Measurements from ENCODE around the gene UGT1A8. TPM values are rescaled to one million over a fixed set of nuclear protein-coding genes. Genes with fewer than 3 reads are reported as not detected.
"Not testable (repeated sequence)": the region's sequence is repeated elsewhere in the genome, so short reads cannot be mapped to it uniquely, and the experiment has no call there.

The UGT1A8 gene
- total RNA-seq, 2 experiments from 2014 or later, result not detected

DNA sequence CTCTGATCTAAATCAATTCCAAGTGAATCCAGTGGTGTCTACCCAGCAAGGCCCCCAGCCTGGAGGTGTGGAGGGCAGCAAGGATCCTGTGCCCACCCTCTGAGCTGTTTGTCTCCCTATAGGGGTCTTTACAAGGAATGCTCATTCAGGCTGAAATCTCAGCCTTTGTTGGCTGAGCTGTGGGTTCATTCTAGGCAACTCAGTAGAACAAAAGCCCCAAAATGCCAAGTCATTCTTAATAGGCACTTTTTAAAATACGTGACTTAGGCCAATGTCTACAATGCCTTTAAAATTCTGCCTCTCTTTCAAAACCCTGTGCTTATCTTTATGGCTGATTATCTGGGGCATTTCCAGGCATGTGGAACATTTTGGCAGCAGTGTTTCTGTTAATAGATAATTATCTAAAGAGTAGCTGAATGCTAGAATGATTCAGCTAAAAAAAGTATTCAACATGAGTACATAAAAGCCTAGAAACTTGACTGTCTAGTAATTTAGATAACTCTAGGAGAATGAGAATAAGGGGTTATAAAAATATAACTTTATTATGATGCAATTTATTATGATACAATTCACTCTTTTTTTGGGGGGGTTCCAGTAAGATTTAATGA, 82.7 kb downstream of the UGT1A8 start:
- ChIA-PET POLR2A (no interaction called here), CTCF (interaction anchor here (1.0 kb wide), 1 partner anchor 13 kb away, joined by 3 read pairs; no protein-coding TSS in a partner anchor)
- H3K4me3 Mint-ChIP-seq, result no peak overlapping the region
- no peaks in the 10 kb centered on the region for H3K9me3 Mint-ChIP-seq
- H3K36me3 Mint-ChIP-seq (ENCODE audit: low read depth), result no peaks in the 10 kb centered on the region
- peaks cover 30% of the 10 kb centered on the region for H3K27me3 Mint-ChIP-seq
- no peak for DNase-seq
- no peaks in the 10 kb centered on the region for H3K4me1 Mint-ChIP-seq
- no peak overlapping the region for H3K27ac Mint-ChIP-seq

- peaks cover 30% of the 10 kb centered on the region for H3K27me3 Mint-ChIP-seq
- H3K4me1 Mint-ChIP-seq; H3K4me3 Mint-ChIP-seq; POLR2A ChIA-PET; H3K9me3 Mint-ChIP-seq; H3K36me3 Mint-ChIP-seq (ENCODE audit: low read depth); H3K27ac Mint-ChIP-seq; DNase-seq: not testable (repeated sequence)
- CTCF ChIA-PET, result interaction anchor here (1.0 kb wide), 1 partner anchor 13 kb away, joined by 3 read pairs; no protein-coding TSS in a partner anchor
Observed at GRCh38 chr2:233700842-233701241, 83.4 kb downstream of the UGT1A8 start.

- H3K36me3 Mint-ChIP-seq (ENCODE audit: low read depth), result no peaks in the 10 kb centered on the region
- no peaks in the 10 kb centered on the region for H3K4me1 Mint-ChIP-seq
- H3K9me3 Mint-ChIP-seq, result no peaks in the 10 kb centered on the region
- H3K4me3 Mint-ChIP-seq, result no peak overlapping the region
- CTCF ChIA-PET, result no interaction called here
- H3K27me3 Mint-ChIP-seq, result peaks cover 23% of the 10 kb centered on the region
- POLR2A ChIA-PET, result no interaction called here
- H3K27ac Mint-ChIP-seq, result no peak overlapping the region
- DNase-seq, result no peak
Observed at GRCh38 chr2:233702238-233702637, 84.8 kb downstream of the UGT1A8 start.

GRCh38 chr2:233705911-233706506, 88.6 kb downstream of the UGT1A8 start:
- Mint-ChIP-seq H3K27ac (no peak overlapping the region), H3K9me3 (no peaks in the 10 kb centered on the region), H3K4me3 (no peak overlapping the region), H3K27me3 (peaks cover 31% of the 10 kb centered on the region), H3K4me1 (no peaks in the 10 kb centered on the region), H3K36me3 (ENCODE audit: low read depth) (no peaks in the 10 kb centered on the region)
- CTCF ChIA-PET, result no interaction called here
- POLR2A ChIA-PET, result no interaction called here
- no peak for DNase-seq

- Mint-ChIP-seq H3K36me3 (ENCODE audit: low read depth) (no peaks in the 10 kb centered on the region), H3K4me1 (no peaks in the 10 kb centered on the region), H3K27ac (no peak overlapping the region), H3K9me3 (no peaks in the 10 kb centered on the region), H3K27me3 (peaks cover 28% of the 10 kb centered on the region), H3K4me3 (no peak overlapping the region)
- ChIA-PET POLR2A (no interaction called here), CTCF (no interaction called here)
- DNase-seq, result no peak
Observed at GRCh38 chr2:233706720-233707119, 89.3 kb downstream of the UGT1A8 start.

DNA sequence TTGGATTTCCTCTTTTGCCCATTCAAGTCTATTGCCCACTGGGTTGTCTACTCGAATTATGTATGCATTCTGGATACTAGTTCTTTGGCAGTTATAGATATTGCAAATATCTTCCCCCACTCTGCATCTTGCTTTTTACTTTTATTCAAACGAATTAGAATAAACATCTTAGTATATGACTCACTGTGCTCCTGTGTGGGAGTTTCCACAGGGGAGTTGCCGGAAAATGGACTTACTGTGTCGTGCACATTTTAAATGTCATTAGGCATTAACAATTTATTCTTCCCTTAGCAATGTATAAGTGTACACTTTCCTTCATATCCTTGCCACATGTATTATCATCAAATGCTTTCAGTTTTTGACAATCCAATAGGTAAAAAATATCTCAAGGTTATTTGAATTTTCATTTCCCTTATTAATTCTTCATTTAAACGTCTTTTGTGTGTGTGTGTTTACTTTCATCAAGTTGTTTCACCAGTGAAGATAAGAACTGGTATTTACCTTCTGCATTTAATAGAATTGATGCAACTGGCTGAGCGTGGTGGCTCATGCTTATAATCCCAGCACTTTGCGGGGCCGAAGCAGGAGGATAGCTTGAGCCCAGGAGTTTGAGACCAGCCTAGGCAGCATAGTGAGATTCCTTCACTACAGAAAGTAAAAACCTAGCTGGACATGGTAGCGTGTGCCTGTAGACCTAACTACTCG, 90.7 kb downstream of the UGT1A8 start:
- Mint-ChIP-seq H3K27me3 (peaks cover 23% of the 10 kb centered on the region), H3K4me1 (no peaks in the 10 kb centered on the region), H3K9me3 (no peaks in the 10 kb centered on the region), H3K4me3 (no peak overlapping the region), H3K27ac (no peak overlapping the region), H3K36me3 (ENCODE audit: low read depth) (no peaks in the 10 kb centered on the region)
- DNase-seq, result no peak
- ChIA-PET CTCF (no interaction called here), POLR2A (no interaction called here)

DNA sequence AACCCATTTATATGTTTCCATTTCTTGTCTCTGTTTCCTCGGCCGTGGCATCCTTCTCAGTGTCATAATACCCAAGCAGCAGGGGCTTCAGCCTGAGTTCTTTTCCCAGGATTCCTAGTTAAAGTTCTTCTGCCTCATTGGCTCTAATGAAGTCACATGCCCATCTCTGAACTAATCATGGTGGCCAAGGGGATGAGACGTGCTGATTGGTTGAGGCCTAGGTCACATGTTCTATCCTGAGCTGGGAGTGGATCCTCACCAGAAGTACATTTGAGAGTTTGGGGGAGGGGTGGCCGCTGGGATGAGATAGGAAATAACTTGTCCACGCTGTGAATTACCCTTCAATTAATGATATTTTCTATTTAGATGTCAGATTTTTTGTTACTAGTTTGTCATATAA, 91.5 kb downstream of the UGT1A8 start:
- Mint-ChIP-seq H3K4me3 (no peak overlapping the region), H3K27ac (no peak overlapping the region), H3K4me1 (peaks cover 2% of the 10 kb centered on the region), H3K27me3 (peaks cover 23% of the 10 kb centered on the region), H3K36me3 (ENCODE audit: low read depth) (no peaks in the 10 kb centered on the region), H3K9me3 (no peaks in the 10 kb centered on the region)
- DNase-seq, result no peak
- POLR2A ChIA-PET, result no interaction called here
- CTCF ChIA-PET, result no interaction called here

DNA sequence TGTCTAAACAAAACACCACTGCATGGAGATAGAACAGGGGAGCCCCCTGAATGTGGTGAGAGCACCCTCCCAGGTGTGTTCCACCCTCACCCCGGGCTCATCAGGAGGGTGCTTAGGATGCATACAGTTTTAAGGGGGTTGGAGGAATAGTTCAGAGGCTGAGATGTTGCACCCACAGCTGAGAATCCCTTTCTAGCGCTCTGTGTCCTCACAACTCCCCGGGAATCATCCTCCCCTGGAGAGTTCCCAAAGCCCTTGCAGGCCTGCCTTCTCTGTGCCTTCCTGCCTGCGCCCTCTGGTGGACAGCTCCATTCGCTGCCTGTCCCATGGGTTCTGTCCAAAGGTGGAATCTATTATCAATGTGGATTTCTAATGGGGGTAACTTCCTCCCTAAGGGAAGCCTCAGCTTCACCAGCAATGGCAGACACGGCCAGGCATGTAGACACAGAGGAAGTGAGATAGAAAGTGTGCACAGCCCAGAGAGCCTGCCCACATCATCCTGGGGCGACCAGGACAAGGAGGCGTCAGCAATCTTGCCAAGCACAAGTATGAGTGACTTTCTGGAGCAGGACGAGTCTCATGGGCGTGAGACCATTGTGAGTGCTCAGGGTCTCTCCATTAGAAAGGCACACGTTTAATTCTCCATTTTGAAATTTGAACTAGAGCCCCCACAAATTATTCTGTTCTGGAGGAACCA, 94.0 kb downstream of the UGT1A8 start:
- POLR2A ChIA-PET, result no interaction called here
- H3K4me3 Mint-ChIP-seq, result no peak overlapping the region
- H3K4me1 Mint-ChIP-seq, result peaks cover 5% of the 10 kb centered on the region
- peak; percentile 79 for DNase-seq
- CTCF ChIA-PET, result no interaction called here
- no peaks in the 10 kb centered on the region for H3K9me3 Mint-ChIP-seq
- H3K27ac Mint-ChIP-seq, result no peak overlapping the region
- no peaks in the 10 kb centered on the region for H3K36me3 Mint-ChIP-seq (ENCODE audit: low read depth)
- peaks cover 32% of the 10 kb centered on the region for H3K27me3 Mint-ChIP-seq

DNA sequence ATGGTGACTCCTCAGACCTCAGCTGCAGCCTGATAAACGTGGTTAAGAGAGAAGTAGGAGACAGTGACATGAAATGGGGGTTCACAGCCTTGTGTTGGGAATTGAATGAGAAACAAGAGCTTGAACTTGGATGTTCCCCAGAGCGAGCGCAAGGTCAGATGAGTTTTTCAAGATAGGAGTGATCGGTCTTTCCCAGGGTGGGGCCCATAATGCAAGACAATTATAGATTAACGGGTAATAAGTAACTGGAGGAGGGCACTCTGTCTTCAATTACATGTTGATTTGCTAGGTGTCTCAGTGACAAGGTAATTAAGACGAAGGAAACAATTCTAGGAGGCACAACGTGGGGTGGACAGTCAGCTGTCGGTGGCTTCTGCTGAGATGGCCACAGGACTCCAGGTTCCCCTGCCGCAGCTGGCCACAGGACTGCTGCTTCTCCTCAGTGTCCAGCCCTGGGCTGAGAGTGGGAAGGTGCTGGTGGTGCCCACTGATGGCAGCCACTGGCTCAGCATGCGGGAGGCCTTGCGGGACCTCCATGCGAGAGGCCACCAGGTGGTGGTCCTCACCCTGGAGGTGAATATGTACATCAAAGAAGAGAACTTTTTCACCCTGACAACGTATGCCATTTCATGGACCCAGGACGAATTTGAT, 95.3 kb downstream of the UGT1A8 start, which contains the start of gene UGT1A5:
UGT1A5 (plus strand) TSS at position 297 of the 651 bp plus-strand sequence; CDS start at position 382, 85 bp downstream.
- peaks cover 28% of the 10 kb centered on the region for H3K27me3 Mint-ChIP-seq
- ChIA-PET POLR2A (no interaction called here), CTCF (no interaction called here)
- no peak within 1 kb of the TSS for H3K27ac Mint-ChIP-seq
- H3K4me1 Mint-ChIP-seq, result peaks cover 5% of the 10 kb centered on the region
- H3K36me3 Mint-ChIP-seq (ENCODE audit: low read depth), result no peaks in the 10 kb centered on the region
- no peak for DNase-seq
- no peak within 1 kb of the TSS for H3K4me3 Mint-ChIP-seq
- H3K9me3 Mint-ChIP-seq, result no peaks in the 10 kb centered on the region

DNA sequence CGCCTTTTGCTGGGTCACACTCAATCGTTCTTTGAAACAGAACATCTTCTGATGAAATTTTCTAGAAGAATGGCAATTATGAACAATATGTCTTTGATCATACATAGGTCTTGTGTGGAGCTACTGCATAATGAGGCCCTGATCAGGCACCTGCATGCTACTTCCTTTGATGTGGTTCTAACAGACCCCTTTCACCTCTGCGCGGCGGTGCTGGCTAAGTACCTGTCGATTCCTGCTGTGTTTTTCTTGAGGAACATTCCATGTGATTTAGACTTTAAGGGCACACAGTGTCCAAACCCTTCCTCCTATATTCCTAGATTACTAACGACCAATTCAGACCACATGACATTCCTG, 95.8 kb downstream of the UGT1A8 start:
- ChIA-PET POLR2A (no interaction called here), CTCF (no interaction called here)
- Mint-ChIP-seq H3K36me3 (ENCODE audit: low read depth) (no peaks in the 10 kb centered on the region), H3K9me3 (no peaks in the 10 kb centered on the region), H3K4me3 (no peak overlapping the region), H3K4me1 (peaks cover 5% of the 10 kb centered on the region), H3K27ac (no peak overlapping the region), H3K27me3 (peaks cover 26% of the 10 kb centered on the region)
- DNase-seq, result no peak

GRCh38 chr2:233714121-233714520, 96.7 kb downstream of the UGT1A8 start:
- H3K27me3 Mint-ChIP-seq, result peaks cover 25% of the 10 kb centered on the region
- ChIA-PET CTCF (no interaction called here), POLR2A (no interaction called here)
- no peak overlapping the region for H3K4me3 Mint-ChIP-seq
- H3K4me1 Mint-ChIP-seq, result peaks cover 5% of the 10 kb centered on the region
- H3K9me3 Mint-ChIP-seq, result no peaks in the 10 kb centered on the region
- no peaks in the 10 kb centered on the region for H3K36me3 Mint-ChIP-seq (ENCODE audit: low read depth)
- no peak for DNase-seq
- no peak overlapping the region for H3K27ac Mint-ChIP-seq

DNA sequence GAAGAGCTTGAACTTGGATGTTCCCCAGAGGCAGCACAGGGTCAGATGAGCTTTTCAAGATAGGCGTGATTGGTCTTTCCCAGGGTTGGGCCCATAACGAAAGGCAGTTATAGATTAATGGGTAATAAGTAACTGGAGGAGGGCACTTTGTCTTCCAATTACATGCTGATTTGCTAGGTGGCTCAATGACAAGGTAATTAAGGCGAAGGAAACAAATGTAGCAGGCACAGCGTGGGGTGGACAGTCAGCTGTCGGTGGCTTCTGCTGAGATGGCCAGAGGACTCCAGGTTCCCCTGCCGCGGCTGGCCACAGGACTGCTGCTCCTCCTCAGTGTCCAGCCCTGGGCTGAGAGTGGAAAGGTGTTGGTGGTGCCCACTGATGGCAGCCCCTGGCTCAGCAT, 101.1 kb downstream of the UGT1A8 start, which contains the start of gene UGT1A4:
UGT1A4 (plus strand) TSS at position 185 of the 400 bp plus-strand sequence; CDS start at position 270, 85 bp downstream.
- peaks cover 18% of the 10 kb centered on the region for H3K27me3 Mint-ChIP-seq
- no peaks in the 10 kb centered on the region for H3K36me3 Mint-ChIP-seq (ENCODE audit: low read depth)
- POLR2A ChIA-PET, result no interaction called here
- H3K27ac Mint-ChIP-seq, result no peak within 1 kb of the TSS
- peaks cover 5% of the 10 kb centered on the region for H3K4me1 Mint-ChIP-seq
- no peak within 1 kb of the TSS for H3K4me3 Mint-ChIP-seq
- H3K9me3 Mint-ChIP-seq, result no peaks in the 10 kb centered on the region
- CTCF ChIA-PET, result no interaction called here
- DNase-seq, result no peak
